IMR-90 (cell line): ENCODE results near the gene SERPINA5. TPM values are rescaled to one million over a fixed set of nuclear protein-coding genes. Genes with fewer than 3 reads are reported as not detected.

Experiments
- ATAC-seq: fragments of 200-7000 bp; cut with Tn5 transposase; 2 replicates; pipeline ENCODE4 v1.9.1; 2020; ENCODE audit warnings: low read depth, mild to moderate bottlenecking, moderate library complexity
- BruUV-seq: library from RNA; stranded (reverse); fragments of 400-500 nt; replicated peaks from 2 replicates; lab custom pipeline; 2021; lab: Mats Ljungman, UMichigan
- CTCF ChIA-PET: fragments of 300-600 bp; formaldehyde crosslinking; extraction: SDS; loops from one replicate; lab custom pipeline; 2021; ENCODE audit warnings: antibody characterized with exemption; lab: Yijun Ruan, JAX
- POLR2A ChIA-PET: fragments of 300-600 bp; sonication (Branson Sonifier 250); formaldehyde crosslinking; loops from one replicate; lab custom pipeline; 2022; ENCODE audit warnings: antibody characterized with exemption; ENCODE audit not compliant: unreplicated experiment; lab: Charles Lee
- DNase-seq: peaks from one replicate; pipeline ENCODE4 v3.0.0; 2013
- H2AFZ ChIP-seq: replicated peaks from 2 replicates; pipeline ENCODE3; 2013; ENCODE audit warnings: low read length, mild to moderate bottlenecking; ENCODE audit not compliant: poor library complexity
- H2AK5ac ChIP-seq: 2 replicates; pipeline ENCODE4 v1.6.1; 2013; ENCODE audit warnings: low read depth, low read length, inconsistent platforms
- H2AK9ac ChIP-seq: replicated peaks from 2 replicates; pipeline ENCODE3; 2013; ENCODE audit warnings: mild to moderate bottlenecking, low read depth, low read length, moderate library complexity; ENCODE audit not compliant: poor library complexity
- H2BK120ac ChIP-seq: 2 replicates; pipeline ENCODE4 v1.6.1; 2013; ENCODE audit warnings: low read depth, low read length, inconsistent platforms
- H2BK15ac ChIP-seq: 3 replicates; pipeline ENCODE4 v1.6.1; 2013; ENCODE audit warnings: low read depth, low read length, inconsistent platforms
- H2BK20ac ChIP-seq: 2 replicates; pipeline ENCODE4 v1.6.1; 2013; ENCODE audit warnings: low read depth, mild to moderate bottlenecking, inconsistent platforms, low read length, moderate library complexity
- H2BK5ac ChIP-seq: 2 replicates; pipeline ENCODE4 v1.6.1; 2013; ENCODE audit warnings: mild to moderate bottlenecking, low read depth, low read length, inconsistent platforms; ENCODE audit not compliant: poor library complexity, severe bottlenecking
- H3K14ac ChIP-seq: replicated peaks from 2 replicates; pipeline ENCODE4 v1.6.1; 2013; ENCODE audit warnings: low read depth, low read length, inconsistent platforms
- H3K18ac ChIP-seq: 2 replicates; pipeline ENCODE4 v1.6.1; 2013; ENCODE audit warnings: low read depth, low read length, control low read depth
- H3K23ac ChIP-seq: 2 replicates; pipeline ENCODE4 v1.6.1; 2013; ENCODE audit warnings: low read depth, low read length, inconsistent platforms
- H3K27ac ChIP-seq: 2 replicates; pipeline ENCODE4 v1.5.1; 2013; ENCODE audit warnings: mild to moderate bottlenecking, control low read depth, low read length; ENCODE audit not compliant: insufficient read depth
- H3K27me3 ChIP-seq: 2 replicates; pipeline ENCODE4 v1.6.1; 2013; ENCODE audit warnings: low read length; ENCODE audit not compliant: control insufficient read depth, insufficient read depth
- H3K36me3 ChIP-seq: 2 replicates; pipeline ENCODE4 v1.6.1; 2013; ENCODE audit warnings: low read length, mixed read lengths; ENCODE audit not compliant: control insufficient read depth, insufficient read depth
- H3K4ac ChIP-seq: 2 replicates; pipeline ENCODE4 v1.6.1; 2013; ENCODE audit warnings: low read depth, low read length, inconsistent platforms
- H3K4me1 ChIP-seq: 2 replicates; pipeline ENCODE4 v1.6.1; 2013; ENCODE audit warnings: low read length, mixed read lengths; ENCODE audit not compliant: control insufficient read depth, insufficient read depth
- H3K4me2 ChIP-seq: 2 replicates; pipeline ENCODE4 v1.6.1; 2013; ENCODE audit warnings: low read depth, mild to moderate bottlenecking, control low read depth, low read length, moderate library complexity
- H3K4me3 ChIP-seq: 2 replicates; pipeline ENCODE4 v1.5.1; 2013; ENCODE audit warnings: low read depth, mild to moderate bottlenecking, control low read depth, low read length, moderate library complexity; ENCODE audit not compliant: insufficient read depth
- H3K56ac ChIP-seq: 2 replicates; pipeline ENCODE4 v1.6.1; 2013; ENCODE audit warnings: low read length, inconsistent platforms; ENCODE audit not compliant: insufficient read depth; ENCODE audit errors: extremely low read depth
- H3K79me1 ChIP-seq, 2 experiments: 2 replicates each; pipeline ENCODE4 v1.6.1; 2013; ENCODE audit warnings: low read length in 2 of 2, inconsistent platforms in 1 of 2, low read depth in 1 of 2
- H3K9ac ChIP-seq: 2 replicates; pipeline ENCODE4 v1.6.1; 2013; ENCODE audit warnings: low read depth, low read length, control low read depth
- H3K9me1 ChIP-seq: 2 replicates; pipeline ENCODE4 v1.6.1; 2013; ENCODE audit warnings: low read length, inconsistent platforms; ENCODE audit not compliant: insufficient read depth
- H3K9me3 ChIP-seq: 2 replicates; pipeline ENCODE4 v1.6.1; 2013; ENCODE audit warnings: low read length; ENCODE audit not compliant: control insufficient read depth, insufficient read depth
- H4K20me1 ChIP-seq: 2 replicates; pipeline ENCODE4 v1.6.1; 2013; ENCODE audit warnings: low read length, inconsistent platforms; ENCODE audit not compliant: insufficient read depth
- H4K5ac ChIP-seq: 2 replicates; pipeline ENCODE4 v1.6.1; 2013; ENCODE audit warnings: mild to moderate bottlenecking, low read depth, low read length, control low read depth
- H4K8ac ChIP-seq, 2 experiments: 2 replicates each; pipeline ENCODE4 v1.6.1; 2013; ENCODE audit warnings: low read depth in 2 of 2, low read length in 2 of 2, control low read depth in 1 of 2, inconsistent platforms in 1 of 2
- H4K91ac ChIP-seq: 2 replicates; pipeline ENCODE4 v1.6.1; 2013; ENCODE audit warnings: low read depth, low read length, inconsistent platforms; ENCODE audit not compliant: insufficient read depth
- BHLHE40 ChIP-seq: fragments of 150-350 bp; IDR thresholded peaks from 2 replicates; pipeline ENCODE4 v1.6.1; 2016; ENCODE audit warnings: mild to moderate bottlenecking, low read depth, low read length
- CEBPB ChIP-seq: IDR thresholded peaks from 2 replicates; pipeline ENCODE4 v1.6.1; 2012; ENCODE audit warnings: low read depth, low read length, improper control_type of control experiment
- CHD1 ChIP-seq: IDR thresholded peaks from 2 replicates; pipeline ENCODE4 v1.6.1; 2012; ENCODE audit warnings: low read depth, low read length, improper control_type of control experiment
- CTCF ChIP-seq: conservative IDR thresholded peaks from 2 replicates; pipeline ENCODE4 v1.5.1; 2012; ENCODE audit warnings: mild to moderate bottlenecking, low read depth, low read length, improper control_type of control experiment
- ELK1 ChIP-seq: fragments of 150-350 bp; IDR thresholded peaks from 2 replicates; pipeline ENCODE4 v1.6.1; 2016; ENCODE audit warnings: low read depth, mild to moderate bottlenecking, low read length, moderate library complexity, borderline replicate concordance
- FOS ChIP-seq: fragments of 150-350 bp; IDR thresholded peaks from 2 replicates; pipeline ENCODE4 v1.6.1; 2016; ENCODE audit warnings: low read depth, low read length
- MAFK ChIP-seq: IDR thresholded peaks from 2 replicates; pipeline ENCODE4 v1.6.1; 2012; ENCODE audit warnings: low read depth, low read length, improper control_type of control experiment
- MAZ ChIP-seq: IDR thresholded peaks from 2 replicates; pipeline ENCODE4 v1.6.1; 2012; ENCODE audit warnings: low read depth, mild to moderate bottlenecking, low read length, improper control_type of control experiment, moderate library complexity, borderline replicate concordance
- MXI1 ChIP-seq: IDR thresholded peaks from 2 replicates; pipeline ENCODE4 v1.6.1; 2012; ENCODE audit warnings: low read depth, mild to moderate bottlenecking, low read length, moderate library complexity, borderline replicate concordance
- NFE2L2 ChIP-seq: fragments of 150-350 bp; IDR thresholded peaks from 2 replicates; pipeline ENCODE4 v1.6.1; 2016; ENCODE audit warnings: low read depth, mild to moderate bottlenecking, low read length
- POLR2A ChIP-seq: IDR thresholded peaks from 2 replicates; pipeline ENCODE4 v1.6.1; 2012; ENCODE audit warnings: mild to moderate bottlenecking, low read depth, low read length
- RAD21 ChIP-seq: IDR thresholded peaks from 2 replicates; pipeline ENCODE4 v1.6.1; 2012; ENCODE audit warnings: low read length, improper control_type of control experiment
- RCOR1 ChIP-seq: IDR thresholded peaks from 2 replicates; pipeline ENCODE4 v1.6.1; 2012; ENCODE audit warnings: mild to moderate bottlenecking, low read length, improper control_type of control experiment; ENCODE audit not compliant: insufficient replicate concordance
- RFX5 ChIP-seq: IDR thresholded peaks from 2 replicates; pipeline ENCODE4 v1.8.0; 2012; ENCODE audit warnings: low read depth, mild to moderate bottlenecking, low read length, moderate library complexity
- SMC3 ChIP-seq: fragments of 150-350 bp; IDR thresholded peaks from 2 replicates; pipeline ENCODE4 v1.6.1; 2016; ENCODE audit warnings: low read depth, mild to moderate bottlenecking, antibody characterized with exemption, low read length, moderate library complexity
- USF2 ChIP-seq: fragments of 150-350 bp; IDR thresholded peaks from 2 replicates; pipeline ENCODE4 v1.6.1; 2017; ENCODE audit warnings: mild to moderate bottlenecking, antibody characterized with exemption, low read length, low read depth
- WGBS, 2 experiments: methylation state at CpG; one replicate each; pipeline versions ENCODE4 v1.1.5 to v1.1.7; 2013; ENCODE audit warnings: missing lambda C conversion rate in 2 of 2; ENCODE audit not compliant: insufficient read length in 1 of 2; ENCODE audit errors: extremely low coverage in 2 of 2; 5-methylcytosine and 5-hydroxymethylcytosine counted together
- dilution Hi-C: fragments of 300-500 bp; cut with HindIII; formaldehyde crosslinking; loops from one replicate; pipeline ENCODE4 v1.14.3; 2018; ENCODE audit warnings: low sequenced_read_pairs; ENCODE audit not compliant: unreplicated experiment
- in situ Hi-C: fragments of 300-500 bp; cut with MboI; formaldehyde crosslinking; loops from 3 replicates; pipeline ENCODE4 v1.14.3; 2019; ENCODE audit warnings: low sequenced_read_pairs, inconsistent platforms, mixed read lengths
- intact Hi-C: fragments of 100-400 bp; cut with micrococcal nuclease; formaldehyde crosslinking; loops from 2 replicates; pipeline ENCODE4 v1.10.0; 2022
- polyA plus RNA-seq, 3 experiments: library from polyadenylated mRNA; depleted of rRNA; stranded (reverse); fragments of >200 nt; gene quantifications; 2 replicates each; pipeline ENCODE4 v1.2.3, GENCODE V29; 2012; ENCODE audit warnings: low replicate concordance in 1 of 3
- total RNA-seq: library from RNA; depleted of rRNA; stranded (reverse); fragments of >200 nt; gene quantifications from 2 replicates; pipeline ENCODE4 v1.2.3, GENCODE V29; 2012

Gene SERPINA5
- total and polyA plus RNA-seq, 2 of the 4 experiments (the other 2 are of a cell fraction), result not detected

- ATAC-seq, result no peak
- Histone ChIP-seq H2BK5ac (no peak overlapping the region), H4K91ac (no peak overlapping the region), H3K4me1 (no peaks in the 10 kb centered on the region), H3K27ac (no peak overlapping the region), H4K20me1 (no peaks in the 10 kb centered on the region), H3K79me1 (no peaks in the 10 kb centered on the region), H4K5ac (no peak overlapping the region), H2BK20ac (no peak overlapping the region), H3K9me1 (no peaks in the 10 kb centered on the region), H2AK5ac (no peak overlapping the region), H2BK120ac (no peak overlapping the region), H3K9me3 (peaks cover 2% of the 10 kb centered on the region; the same call in 1 of the 2 replicates), H2AFZ (no peak overlapping the region), H3K4me3 (no peak overlapping the region), H3K27me3 (no peaks in the 10 kb centered on the region; the same call in 1 of the 2 replicates), H4K8ac (no peak overlapping the region), H2BK15ac (no peak overlapping the region), H2AK9ac (no peak overlapping the region), H3K56ac (no peak overlapping the region), H3K23ac (no peak overlapping the region), H3K36me3 (no peaks in the 10 kb centered on the region), H3K9ac (no peak overlapping the region), H3K4me2 (no peak overlapping the region), H3K18ac (no peak overlapping the region), H3K4ac (no peak overlapping the region), H3K14ac (no peak overlapping the region)
- intact Hi-C loops, result no loop called here
- dilution Hi-C loops, result no loop called here
- CTCF ChIA-PET, result no interaction called here
- TF ChIP-seq SMC3, result no peak
- no peak for TF ChIP-seq CEBPB
- TF ChIP-seq MAFK, result no peak
- no peak for TF ChIP-seq RCOR1
- TF ChIP-seq POLR2A, result no peak
- TF ChIP-seq MAZ, result no peak
- no peak for TF ChIP-seq ELK1
- TF ChIP-seq NFE2L2, result no peak
- no peak for TF ChIP-seq CHD1
- TF ChIP-seq MXI1, result no peak
- TF ChIP-seq CTCF, result no peak
- no peak for TF ChIP-seq BHLHE40
- no peak for TF ChIP-seq RFX5
- TF ChIP-seq RAD21, result no peak
- TF ChIP-seq FOS, result no peak
- no peak for TF ChIP-seq USF2
- POLR2A ChIA-PET, result no interaction called here
- no TSS peak for BruUV-seq
- 76% methylated on average over 5 of the region's 6 CpGs; no CpG with 5 or more reads in 1 of the 2 experiments for WGBS, 2 experiments
- in situ Hi-C loops, result no loop called here
- no peak for DNase-seq
Measured at GRCh38 chr14:94570002-94570400, 11.2 kb upstream of the SERPINA5 start.
